ENCODE data around the gene KRTAP5-6. TPM values are rescaled to one million over a fixed set of nuclear protein-coding genes. Genes with fewer than 3 reads are reported as not detected.

Gene KRTAP5-6
- total RNA-seq, 4 donors from 2014 or later, result not detected

GRCh38 chr11:1705126-1706052 lies 8.4 kb downstream of the KRTAP5-6 start:
- no peak for DNase-seq (ENCODE audit: low spot score)
- no peak for ATAC-seq (ENCODE audit: low FRiP score)
- no peak for TF ChIP-seq CTCF (IDR thresholded peaks at IDR 0.05)

- TF ChIP-seq CTCF (IDR thresholded peaks at IDR 0.05), result no peak
- ATAC-seq (ENCODE audit: low FRiP score) (no peak), DNase-seq (ENCODE audit: low spot score) (no peak)
Measured at GRCh38 chr11:1706634-1707400, 9.8 kb downstream of the KRTAP5-6 start.

- ATAC-seq (ENCODE audit: low FRiP score) (no peak), DNase-seq (ENCODE audit: low spot score) (no peak)
- TF ChIP-seq CTCF (IDR thresholded peaks at IDR 0.05), result no peak
Measured at GRCh38 chr11:1707751-1708150, 10.8 kb downstream of the KRTAP5-6 start.

- TF ChIP-seq CTCF (IDR thresholded peaks at IDR 0.05), result no peak
- ATAC-seq (ENCODE audit: low FRiP score), result no peak
- no peak for DNase-seq (ENCODE audit: low spot score)
Measured at GRCh38 chr11:1708716-1709115, 11.7 kb downstream of the KRTAP5-6 start.

- ATAC-seq (ENCODE audit: low FRiP score) (no peak), DNase-seq (ENCODE audit: low spot score) (no peak)
- TF ChIP-seq CTCF (IDR thresholded peaks at IDR 0.05), result no peak
Measured at GRCh38 chr11:1714908-1715885, 18.2 kb downstream of the KRTAP5-6 start.

GRCh38 chr11:1717745-1718144 lies 20.8 kb downstream of the KRTAP5-6 start:
- ATAC-seq (ENCODE audit: low FRiP score), result no peak
- no peak for DNase-seq (ENCODE audit: low spot score)
- no peak for TF ChIP-seq CTCF (IDR thresholded peaks at IDR 0.05)

Data from omental fat pad (tissue), 4 donors.